Measurements from ENCODE around the gene ZNF160.
"Not testable (repeated sequence)": the region's sequence is repeated elsewhere in the genome, so short reads cannot be mapped to it uniquely, and the experiment has no call there.

The ZNF160 gene

GRCh38 chr19:53068199-53068598 is 35.0 kb downstream of the ZNF160 start:
- Mint-ChIP-seq H3K36me3 (peaks cover 76% of the 10 kb centered on the region), H3K4me3 (no peak overlapping the region), H3K27ac (no peak overlapping the region), H3K9me3 (peaks cover 35% of the 10 kb centered on the region), H3K4me1 (no peaks in the 10 kb centered on the region), H3K27me3 (no peaks in the 10 kb centered on the region)
- no peak for ATAC-seq

GRCh38 chr19:53057904-53058580 is 45.2 kb downstream of the ZNF160 start:
- Mint-ChIP-seq H3K9me3 (peaks cover 33% of the 10 kb centered on the region), H3K36me3 (peaks cover 12% of the 10 kb centered on the region), H3K27ac (no peak overlapping the region), H3K4me1 (no peaks in the 10 kb centered on the region), H3K27me3 (peaks cover 19% of the 10 kb centered on the region), H3K4me3 (no peak overlapping the region)
- ATAC-seq, result no peak

- peaks cover 19% of the 10 kb centered on the region for H3K27me3 Mint-ChIP-seq
- H3K27ac Mint-ChIP-seq, result no peak overlapping the region
- peaks cover 12% of the 10 kb centered on the region for H3K36me3 Mint-ChIP-seq
- ATAC-seq, result no peak
- H3K4me1 Mint-ChIP-seq, result no peaks in the 10 kb centered on the region
- peaks cover 31% of the 10 kb centered on the region for H3K9me3 Mint-ChIP-seq
- no peak overlapping the region for H3K4me3 Mint-ChIP-seq
Observed at GRCh38 chr19:53055117-53055516, 48.1 kb downstream of the ZNF160 start.

GRCh38 chr19:53047379-53047778 is 55.8 kb downstream of the ZNF160 start:
- H3K27ac Mint-ChIP-seq, result no peak overlapping the region
- H3K27me3 Mint-ChIP-seq, result no peaks in the 10 kb centered on the region
- no peaks in the 10 kb centered on the region for H3K36me3 Mint-ChIP-seq
- H3K9me3 Mint-ChIP-seq, result peaks cover 15% of the 10 kb centered on the region
- H3K4me1 Mint-ChIP-seq, result no peaks in the 10 kb centered on the region
- H3K4me3 Mint-ChIP-seq, result no peak overlapping the region
- ATAC-seq, result no peak

GRCh38 chr19:53045536-53045935 is 57.7 kb downstream of the ZNF160 start:
- H3K9me3 Mint-ChIP-seq, result peaks cover 14% of the 10 kb centered on the region
- no peak overlapping the region for H3K27ac Mint-ChIP-seq
- H3K4me1 Mint-ChIP-seq, result no peaks in the 10 kb centered on the region
- H3K27me3 Mint-ChIP-seq, result no peaks in the 10 kb centered on the region
- no peaks in the 10 kb centered on the region for H3K36me3 Mint-ChIP-seq
- ATAC-seq, result no peak
- no peak overlapping the region for H3K4me3 Mint-ChIP-seq

- Mint-ChIP-seq H3K27me3 (peaks cover 19% of the 10 kb centered on the region), H3K9me3 (peaks cover 17% of the 10 kb centered on the region), H3K4me3 (no peak overlapping the region), H3K4me1 (no peaks in the 10 kb centered on the region), H3K27ac (no peak overlapping the region), H3K36me3 (peaks cover 15% of the 10 kb centered on the region)
- ATAC-seq, result no peak
Observed at GRCh38 chr19:53041366-53041765, 61.9 kb downstream of the ZNF160 start.

- peaks cover 19% of the 10 kb centered on the region for H3K36me3 Mint-ChIP-seq
- peaks cover 25% of the 10 kb centered on the region for H3K27me3 Mint-ChIP-seq
- H3K9me3 Mint-ChIP-seq, result peaks cover 16% of the 10 kb centered on the region
- no peak overlapping the region for H3K4me3 Mint-ChIP-seq
- no peak overlapping the region for H3K27ac Mint-ChIP-seq
- no peak for ATAC-seq
- H3K4me1 Mint-ChIP-seq, result no peaks in the 10 kb centered on the region
Observed at GRCh38 chr19:53037101-53038097, 65.8 kb downstream of the ZNF160 start.

GRCh38 chr19:53034948-53035675 is 68.1 kb downstream of the ZNF160 start:
- peaks cover 19% of the 10 kb centered on the region for H3K36me3 Mint-ChIP-seq
- H3K27me3 Mint-ChIP-seq, result peaks cover 25% of the 10 kb centered on the region
- no peaks in the 10 kb centered on the region for H3K4me1 Mint-ChIP-seq
- H3K9me3 Mint-ChIP-seq, result peaks cover 19% of the 10 kb centered on the region
- no peak overlapping the region for H3K4me3 Mint-ChIP-seq
- no peak for ATAC-seq
- no peak overlapping the region for H3K27ac Mint-ChIP-seq

- Mint-ChIP-seq H3K36me3 (peaks cover 19% of the 10 kb centered on the region), H3K4me3 (no peak overlapping the region), H3K27ac (no peak overlapping the region), H3K9me3 (peaks cover 19% of the 10 kb centered on the region), H3K4me1 (no peaks in the 10 kb centered on the region), H3K27me3 (peaks cover 24% of the 10 kb centered on the region)
- ATAC-seq, result no peak
Observed at GRCh38 chr19:53034054-53034453, 69.2 kb downstream of the ZNF160 start.

- H3K9me3 Mint-ChIP-seq, H3K36me3 Mint-ChIP-seq, H3K4me3 Mint-ChIP-seq, ATAC-seq, H3K27me3 Mint-ChIP-seq, H3K27ac Mint-ChIP-seq, H3K4me1 Mint-ChIP-seq: not testable (repeated sequence)
Observed at GRCh38 chr19:53028306-53028705, 74.9 kb downstream of the ZNF160 start.

- Mint-ChIP-seq H3K36me3 (peaks cover 4% of the 10 kb centered on the region), H3K9me3 (peaks cover 20% of the 10 kb centered on the region), H3K27me3 (peaks cover 10% of the 10 kb centered on the region), H3K4me3 (no peak overlapping the region), H3K27ac (no peak overlapping the region), H3K4me1 (no peaks in the 10 kb centered on the region)
- no peak for ATAC-seq
Observed at GRCh38 chr19:53019684-53020083, 83.5 kb downstream of the ZNF160 start.

All from stimulated activated memory B cell treated with anti-CD40 and anti-IgM and Interleukin-4, amounts not matched to agents 10 μg/mL and 1 μg/mL and 100 μg/mL, for 72 hours (primary cell).